Mesendoderm (in vitro differentiated cells): Measurements from ENCODE around the gene ABTB2.

Source experiments
- DNase-seq: peaks from one replicate; pipeline ENCODE4 v3.0.0; 2013
- H2AK5ac ChIP-seq: 2 replicates; pipeline ENCODE4 v1.6.1; 2013; ENCODE audit warnings: low read length, inconsistent platforms
- H2BK120ac ChIP-seq: 2 replicates; pipeline ENCODE4 v1.6.1; 2013; ENCODE audit warnings: low read depth, mild to moderate bottlenecking, low read length, moderate library complexity, mixed read lengths
- H2BK15ac ChIP-seq: replicated peaks from 2 replicates; pipeline ENCODE4 v1.6.1; 2013; ENCODE audit warnings: low read depth, mild to moderate bottlenecking, moderate library complexity
- H2BK5ac ChIP-seq: 2 replicates; pipeline ENCODE4 v1.6.1; 2013; ENCODE audit warnings: low read length, inconsistent platforms
- H3K18ac ChIP-seq: 2 replicates; pipeline ENCODE4 v1.6.1; 2013; ENCODE audit warnings: mild to moderate bottlenecking, low read length, mixed read lengths
- H3K23ac ChIP-seq: one replicate; pipeline ENCODE4 v1.6.1; 2013; ENCODE audit warnings: low read length
- H3K27ac ChIP-seq: 2 replicates; pipeline ENCODE4 v1.5.1; 2013; ENCODE audit warnings: low read depth, mild to moderate bottlenecking, inconsistent platforms, low read length, moderate library complexity
- H3K27me3 ChIP-seq: 2 replicates; pipeline ENCODE4 v1.6.1; 2013; ENCODE audit warnings: low read length, control low read depth, mild to moderate bottlenecking, inconsistent platforms; ENCODE audit not compliant: insufficient read depth, poor library complexity
- H3K36me3 ChIP-seq: 2 replicates; pipeline ENCODE4 v1.6.1; 2013; ENCODE audit warnings: low read length, inconsistent platforms; ENCODE audit not compliant: control insufficient read depth, insufficient read depth
- H3K4ac ChIP-seq: one replicate; pipeline ENCODE4 v1.6.1; 2013; ENCODE audit warnings: low read depth, mild to moderate bottlenecking, low read length, moderate library complexity
- H3K4me1 ChIP-seq: 2 replicates; pipeline ENCODE4 v1.6.1; 2013; ENCODE audit warnings: low read depth, low read length, inconsistent platforms; ENCODE audit not compliant: control insufficient read depth
- H3K4me2 ChIP-seq: 2 replicates; pipeline ENCODE4 v1.6.1; 2013; ENCODE audit warnings: low read length
- H3K4me3 ChIP-seq: 2 replicates; pipeline ENCODE4 v1.5.1; 2013; ENCODE audit warnings: mild to moderate bottlenecking, low read length
- H3K56ac ChIP-seq: one replicate; pipeline ENCODE4 v1.6.1; 2013; ENCODE audit warnings: low read length
- H3K79me1 ChIP-seq: 2 replicates; pipeline ENCODE4 v1.6.1; 2013; ENCODE audit warnings: low read length, inconsistent platforms
- H3K79me2 ChIP-seq: 2 replicates; pipeline ENCODE4 v1.6.1; 2013; ENCODE audit warnings: mild to moderate bottlenecking, low read length; ENCODE audit not compliant: control insufficient read depth, insufficient read depth
- H3K9ac ChIP-seq: 2 replicates; pipeline ENCODE4 v1.6.1; 2013; ENCODE audit warnings: low read length, inconsistent platforms
- H4K5ac ChIP-seq: one replicate; pipeline ENCODE4 v1.6.1; 2013; ENCODE audit warnings: low read length
- H4K8ac ChIP-seq: one replicate; pipeline ENCODE4 v1.6.1; 2013; ENCODE audit warnings: low read depth, mild to moderate bottlenecking, control low read depth, low read length, moderate library complexity
- WGBS: extraction: QIAGEN DNeasy Blood & Tissue Kit; methylation state at CpG from one replicate; pipeline ENCODE4 v1.1.7; 2013; ENCODE audit warnings: low lambda C conversion rate, missing lambda C conversion rate; ENCODE audit not compliant: insufficient coverage; ENCODE audit errors: extremely low coverage; 5-methylcytosine and 5-hydroxymethylcytosine counted together

ABTB2 gene

DNA sequence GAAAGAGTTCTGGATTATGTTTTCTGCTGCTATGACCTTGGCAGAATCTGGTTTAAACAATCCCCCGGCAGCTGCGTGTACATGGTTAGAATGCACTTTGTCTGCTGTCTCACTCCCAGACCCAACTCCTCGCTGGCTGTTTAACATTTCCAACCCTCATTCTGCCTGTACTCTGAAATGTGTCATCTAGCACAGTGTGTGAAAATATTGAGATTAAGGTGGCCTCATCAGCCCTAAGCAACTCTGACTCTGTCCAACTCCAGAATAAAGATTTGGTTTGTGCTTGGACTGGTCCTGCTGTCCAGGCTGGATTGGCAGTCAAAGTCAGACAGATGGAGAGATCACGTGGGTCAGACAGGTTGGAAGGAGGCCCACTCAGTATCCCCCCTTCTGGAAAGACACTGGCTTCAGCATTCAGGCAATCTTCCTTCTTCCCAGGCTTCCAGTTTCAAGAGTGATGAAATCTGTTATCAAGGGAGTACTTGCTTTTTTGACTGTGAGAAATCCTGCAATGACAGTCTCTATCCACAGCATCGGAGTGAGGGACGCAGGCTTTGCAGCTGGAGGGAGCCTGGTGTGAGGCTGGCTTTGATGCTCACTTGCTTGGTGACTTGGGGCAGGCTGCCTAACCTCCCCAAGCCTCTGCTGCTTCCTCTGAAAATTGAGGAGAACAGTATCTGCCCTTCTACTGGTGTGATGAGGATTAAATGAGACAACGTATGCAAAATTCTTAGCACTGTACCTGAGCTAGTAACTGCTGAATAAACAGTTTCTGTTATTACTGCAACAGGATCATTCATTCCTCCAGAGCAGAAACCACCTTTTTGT, 29.8 kb downstream of the ABTB2 start:
- peak; percentile 19 for DNase-seq
- no peak overlapping the region for H3K23ac ChIP-seq
- H3K27ac ChIP-seq, result no peak overlapping the region
- no peak overlapping the region for H3K56ac ChIP-seq
- H3K4me3 ChIP-seq, result no peak overlapping the region
- H4K8ac ChIP-seq, result no peak overlapping the region
- no peak overlapping the region for H2BK15ac ChIP-seq
- H3K4ac ChIP-seq, result no peak overlapping the region
- H4K5ac ChIP-seq, result no peak overlapping the region
- no peaks in the 10 kb centered on the region for H3K4me1 ChIP-seq
- no peaks in the 10 kb centered on the region for H3K79me2 ChIP-seq
- H3K9ac ChIP-seq, result no peak overlapping the region
- no peak overlapping the region for H3K4me2 ChIP-seq
- H2BK5ac ChIP-seq, result no peak overlapping the region
- H3K18ac ChIP-seq, result no peak overlapping the region
- no peaks in the 10 kb centered on the region for H3K36me3 ChIP-seq
- no peak overlapping the region for H2BK120ac ChIP-seq
- H3K27me3 ChIP-seq, result no peaks in the 10 kb centered on the region
- no peak overlapping the region for H2AK5ac ChIP-seq
- WGBS, result no CpG with 5 or more reads among the region's 7 CpGs
- no peaks in the 10 kb centered on the region for H3K79me1 ChIP-seq

DNA sequence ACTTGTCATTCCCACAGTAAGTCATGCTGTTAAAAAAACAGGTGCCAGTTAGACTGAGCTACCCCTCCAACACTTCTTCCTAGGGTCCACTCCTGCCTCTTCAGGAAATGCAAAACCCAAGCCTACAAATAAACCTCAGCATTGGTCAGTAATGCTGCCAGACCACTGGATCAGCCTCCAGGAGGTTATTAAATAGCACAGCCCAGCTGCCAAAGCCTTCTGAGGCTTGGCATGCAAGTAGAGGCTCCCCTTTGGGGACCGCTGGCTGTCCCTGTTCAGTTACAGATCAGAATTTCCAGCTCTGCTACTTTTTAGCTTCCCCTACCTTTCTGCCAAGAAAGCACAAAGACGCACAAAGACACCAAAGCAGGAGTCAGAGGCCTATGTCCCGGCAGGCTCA, 33.3 kb downstream of the ABTB2 start:
- no peak overlapping the region for H2BK120ac ChIP-seq
- H3K79me1 ChIP-seq, result no peaks in the 10 kb centered on the region

DNA sequence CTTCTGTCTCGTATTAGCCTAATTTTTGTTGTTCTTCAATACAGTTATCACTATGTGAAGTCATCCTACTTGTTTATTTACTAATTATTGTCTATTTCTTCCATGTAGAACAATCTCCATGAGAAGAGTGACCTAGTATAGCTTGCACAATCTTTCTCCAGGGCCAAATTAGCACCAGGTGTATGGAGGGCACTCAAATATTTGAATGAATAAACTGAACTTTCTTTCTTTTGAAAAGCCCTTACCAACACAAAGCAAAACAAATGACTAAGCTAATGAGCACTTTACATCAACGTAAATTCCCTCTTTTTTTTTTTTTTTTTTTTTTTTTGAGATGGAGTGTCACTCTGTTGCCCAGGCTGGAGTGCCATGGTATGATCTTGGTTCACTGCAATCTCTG, 34.2 kb downstream of the ABTB2 start:
- H3K79me1 ChIP-seq, result no peaks in the 10 kb centered on the region
- H3K4me3 ChIP-seq, result no peak overlapping the region
- H3K23ac ChIP-seq, result no peak overlapping the region
- no peak overlapping the region for H2BK15ac ChIP-seq
- H4K8ac ChIP-seq, result no peak overlapping the region
- no peak overlapping the region for H2BK5ac ChIP-seq
- no peak overlapping the region for H3K4me2 ChIP-seq
- H3K79me2 ChIP-seq, result no peaks in the 10 kb centered on the region
- H3K18ac ChIP-seq, result no peak overlapping the region
- no peak overlapping the region for H2AK5ac ChIP-seq
- H2BK120ac ChIP-seq, result no peak overlapping the region
- H3K27me3 ChIP-seq, result no peaks in the 10 kb centered on the region
- no peak for DNase-seq
- H4K5ac ChIP-seq, result no peak overlapping the region
- H3K27ac ChIP-seq, result no peak overlapping the region
- H3K4me1 ChIP-seq, result no peaks in the 10 kb centered on the region
- H3K4ac ChIP-seq, result no peak overlapping the region
- WGBS, result no CpG with 5 or more reads among the region's 2 CpGs
- H3K36me3 ChIP-seq, result no peaks in the 10 kb centered on the region
- H3K56ac ChIP-seq, result no peak overlapping the region
- H3K9ac ChIP-seq, result no peak overlapping the region

More for the DNA sequence above, 33.3 kb downstream of the ABTB2 start:
- no peak overlapping the region for H3K4me3 ChIP-seq
- no peaks in the 10 kb centered on the region for H3K36me3 ChIP-seq
- H3K56ac ChIP-seq, result no peak overlapping the region
- H4K5ac ChIP-seq, result no peak overlapping the region
- no peak overlapping the region for H3K9ac ChIP-seq
- H3K27me3 ChIP-seq, result no peaks in the 10 kb centered on the region
- no peaks in the 10 kb centered on the region for H3K79me2 ChIP-seq
- DNase-seq, result no peak
- no peak overlapping the region for H3K27ac ChIP-seq
- H3K4me2 ChIP-seq, result no peak overlapping the region
- no CpG with 5 or more reads among the region's 3 CpGs for WGBS
- no peak overlapping the region for H2BK15ac ChIP-seq
- H2AK5ac ChIP-seq, result no peak overlapping the region
- no peak overlapping the region for H2BK5ac ChIP-seq
- H3K4ac ChIP-seq, result no peak overlapping the region
- no peak overlapping the region for H3K23ac ChIP-seq
- no peak overlapping the region for H4K8ac ChIP-seq
- no peaks in the 10 kb centered on the region for H3K4me1 ChIP-seq
- no peak overlapping the region for H3K18ac ChIP-seq

DNA sequence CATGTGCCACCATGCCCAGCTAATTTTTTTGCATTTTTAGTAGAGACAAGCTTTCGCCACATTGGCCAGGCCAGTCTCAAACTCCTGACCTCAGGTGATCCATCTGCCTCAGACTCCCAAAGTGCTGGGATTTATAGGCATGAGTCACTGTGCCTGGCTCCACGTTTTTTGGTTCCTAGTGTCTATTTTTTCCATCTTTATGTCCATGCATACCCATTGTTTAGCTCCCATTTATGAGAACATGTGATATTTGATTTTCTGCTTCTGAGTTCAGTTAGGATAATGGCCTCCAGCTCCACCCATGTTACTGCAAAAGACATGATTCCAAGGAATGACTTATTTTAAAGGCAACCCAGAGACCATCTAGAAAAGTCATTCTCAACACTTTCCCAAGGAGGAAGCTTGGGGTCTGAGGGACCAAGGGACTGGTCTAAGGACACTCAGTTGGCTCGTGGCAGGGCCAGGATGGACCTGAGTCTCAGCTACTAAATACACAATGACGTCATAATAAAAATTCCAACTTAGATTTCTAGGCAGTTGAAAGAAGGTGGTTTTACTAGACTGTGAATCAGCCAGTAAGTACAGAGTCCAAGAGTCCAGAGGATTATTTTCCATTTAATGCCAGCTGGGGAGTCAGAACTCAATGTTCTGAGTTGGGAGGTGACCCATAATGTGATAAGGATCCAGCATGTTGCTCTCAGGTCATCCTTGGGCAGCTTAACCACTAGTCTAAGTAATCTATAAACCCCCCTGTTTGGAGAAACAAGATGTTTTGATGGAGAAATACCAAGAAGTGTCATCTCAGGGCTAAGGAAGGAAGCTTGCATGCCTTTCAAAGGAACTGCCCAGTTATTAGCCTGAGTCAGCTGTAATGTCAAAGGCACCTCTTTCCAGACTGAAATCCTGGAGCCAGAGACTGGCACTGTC, 39.4 kb downstream of the ABTB2 start:
- Histone ChIP-seq H3K4me3 (no peak overlapping the region), H3K4ac (no peak overlapping the region), H3K36me3 (no peaks in the 10 kb centered on the region), H3K79me1 (no peaks in the 10 kb centered on the region), H3K23ac (no peak overlapping the region), H3K4me2 (no peak overlapping the region), H3K56ac (no peak overlapping the region), H3K27me3 (no peaks in the 10 kb centered on the region), H3K27ac (no peak overlapping the region), H2BK5ac (no peak overlapping the region), H3K4me1 (no peaks in the 10 kb centered on the region), H2BK120ac (no peak overlapping the region), H3K18ac (no peak overlapping the region), H4K8ac (no peak overlapping the region), H3K79me2 (no peaks in the 10 kb centered on the region), H3K9ac (no peak overlapping the region), H2BK15ac (no peak overlapping the region), H2AK5ac (no peak overlapping the region), H4K5ac (no peak overlapping the region)
- no CpG with 5 or more reads among the region's 4 CpGs for WGBS
- no peak for DNase-seq

DNA sequence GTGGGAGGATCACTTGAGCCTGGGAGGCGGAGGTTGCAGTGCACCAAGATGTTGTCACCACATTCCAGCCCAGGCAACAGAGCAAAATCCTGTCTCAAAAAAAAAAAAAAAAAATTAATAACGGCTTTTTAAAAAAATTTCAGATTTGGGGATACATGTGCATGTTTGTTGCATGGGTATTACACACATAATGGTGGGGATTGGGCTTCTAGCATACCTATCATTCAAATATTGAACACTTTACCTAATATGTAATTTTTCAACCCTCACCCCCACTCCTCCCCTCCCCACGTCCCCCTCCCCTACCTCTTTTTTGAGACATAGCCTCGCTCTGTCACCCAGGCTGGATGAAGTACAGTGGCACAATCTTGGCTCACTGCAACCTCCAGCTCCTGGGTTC, 40.1 kb downstream of the ABTB2 start:
- no peak overlapping the region for H3K18ac ChIP-seq
- DNase-seq, result no peak
- no peaks in the 10 kb centered on the region for H3K27me3 ChIP-seq
- H3K27ac ChIP-seq, result no peak overlapping the region
- H3K79me1 ChIP-seq, result no peaks in the 10 kb centered on the region
- H4K8ac ChIP-seq, result no peak overlapping the region
- no peak overlapping the region for H3K23ac ChIP-seq
- WGBS, result 100% methylated on average over 1 of the region's 4 CpGs
- H4K5ac ChIP-seq, result no peak overlapping the region
- no peak overlapping the region for H3K4me3 ChIP-seq
- H3K36me3 ChIP-seq, result no peaks in the 10 kb centered on the region
- H2AK5ac ChIP-seq, result no peak overlapping the region
- H3K56ac ChIP-seq, result no peak overlapping the region
- H3K4ac ChIP-seq, result no peak overlapping the region
- no peak overlapping the region for H2BK5ac ChIP-seq
- H3K4me1 ChIP-seq, result no peaks in the 10 kb centered on the region
- H2BK120ac ChIP-seq, result no peak overlapping the region
- H3K9ac ChIP-seq, result no peak overlapping the region
- no peak overlapping the region for H2BK15ac ChIP-seq
- H3K79me2 ChIP-seq, result no peaks in the 10 kb centered on the region
- no peak overlapping the region for H3K4me2 ChIP-seq
